GM19025 (cell line): ENCODE data around the gene ICAM4.
A peak's percentile ranks its signal among the peaks of the same experiment; 100 is the strongest.

Source experiments
- ATAC-seq: cut with Tn5 transposase; IDR thresholded peaks from one replicate; pipeline ENCODE4 v1.9.1; 2021; ENCODE audit warnings: mild to moderate bottlenecking, low read depth, moderate library complexity; ENCODE audit not compliant: unreplicated experiment

Gene ICAM4

GRCh38 chr19:10317045-10317856 lies 30.5 kb downstream of the ICAM4 start:
- ATAC-seq: no peak

- ATAC-seq: no peak
These were observed 31.2 kb downstream of the ICAM4 start for GRCh38 chr19:10317857-10318462.

- no peak for ATAC-seq
These were observed 32.3 kb downstream of the ICAM4 start for GRCh38 chr19:10318807-10319682.

GRCh38 chr19:10320602-10321416 lies 34.1 kb downstream of the ICAM4 start:
- ATAC-seq: no peak

GRCh38 chr19:10321417-10321797 lies 34.7 kb downstream of the ICAM4 start:
- ATAC-seq: no peak

GRCh38 chr19:10321874-10322835 lies 35.4 kb downstream of the ICAM4 start:
- no peak for ATAC-seq

GRCh38 chr19:10325732-10326131 lies 39.0 kb downstream of the ICAM4 start:
- ATAC-seq: no peak

- ATAC-seq: no peak
These were observed 41.0 kb downstream of the ICAM4 start for GRCh38 chr19:10327793-10328192.

- ATAC-seq: no peak
These were observed 42.0 kb downstream of the ICAM4 start for GRCh38 chr19:10328558-10329429.

GRCh38 chr19:10329555-10329954 lies 42.8 kb downstream of the ICAM4 start:
- no peak for ATAC-seq

GRCh38 chr19:10332158-10332964 lies 45.6 kb downstream of the ICAM4 start:
- no peak for ATAC-seq

GRCh38 chr19:10332965-10333757 lies 46.4 kb downstream of the ICAM4 start, which contains the start of gene RAVER1:
RAVER1 (minus strand) TSS chr19:10333529; CDS start chr19:10333507, 22 bp downstream.
- ATAC-seq: peak; percentile 92

- ATAC-seq: no peak
These were observed 47.2 kb downstream of the ICAM4 start for GRCh38 chr19:10333758-10334587.

- ATAC-seq: no peak
These were observed 48.0 kb downstream of the ICAM4 start for GRCh38 chr19:10334588-10335351.
